Testis (tissue), 3 donors: ENCODE results near the gene PLEKHA8. TPM values are rescaled to one million over a fixed set of nuclear protein-coding genes. Genes with fewer than 3 reads are reported as not detected.

Source experiments
- DNase-seq: peaks from one replicate; pipeline ENCODE4 v3.0.0-alpha.2; 2019
- H3K27ac ChIP-seq, 2 donors: fragments of 200-600 bp; sonication (generic); one replicate each; pipeline ENCODE4 v1.5.1; 2019
- H3K27me3 ChIP-seq: fragments of 200-600 bp; sonication (generic); one replicate; pipeline ENCODE4 v1.5.1; 2019
- H3K36me3 ChIP-seq: fragments of 200-600 bp; sonication (generic); one replicate; pipeline ENCODE4 v1.5.1; 2017; ENCODE audit warnings: low read depth; ENCODE audit errors: missing control alignments
- H3K4me1 ChIP-seq: fragments of 200-600 bp; sonication (generic); one replicate; pipeline ENCODE4 v1.5.1; 2019
- H3K4me3 ChIP-seq, 2 donors: fragments of 200-600 bp; sonication (generic); one replicate each; pipeline ENCODE4 v1.5.1; 2017 to 2019
- H3K9me3 ChIP-seq: fragments of 200-600 bp; sonication (generic); one replicate; pipeline ENCODE4 v1.5.1; 2017
- CTCF ChIP-seq, 3 experiments: fragments of 450-650 bp in 2 of 3; fragments of 200-600 bp in 1 of 3; sonication (generic) in 1 of 3; IDR thresholded peaks; one replicate each; pipeline ENCODE4 v1.5.1; 2016 to 2019; ENCODE audit warnings: antibody characterized with exemption in 3 of 3, mild to moderate bottlenecking in 2 of 3, moderate library complexity in 1 of 3
- POLR2A ChIP-seq: fragments of 450-650 bp; IDR thresholded peaks from one replicate; pipeline ENCODE4 v1.6.1; 2017; ENCODE audit warnings: antibody characterized with exemption, mild to moderate bottlenecking, moderate library complexity
- WGBS, 2 donors: methylation state at CpG; one replicate each; pipeline ENCODE4 v1.1.5; 2018; 5-methylcytosine and 5-hydroxymethylcytosine counted together
- intact Hi-C: fragments of 100-400 bp; cut with DNase I; formaldehyde crosslinking; loops from one replicate; pipeline ENCODE4 v1.15.1; 2023; ENCODE audit warnings: low total_unique reads
- polyA plus RNA-seq: library from polyadenylated mRNA; stranded (reverse); fragments of 350-450 nt; fragmentation: Illumina TruSeq; extraction: RNeasy Lipid Tissue Mini Kit (QIAGEN cat#74804); gene quantifications from one replicate; pipeline ENCODE4 v1.2.3, GENCODE V29; 2014; ENCODE audit warnings: low read depth, low replicate concordance; ENCODE audit not compliant: insufficient read depth
- total RNA-seq, 2 donors: library from RNA; depleted of rRNA; stranded (reverse); fragments of >200 nt; gene quantifications; one replicate each; pipeline ENCODE4 v1.2.3, GENCODE V29; 2016

PLEKHA8 gene
- total and polyA plus RNA-seq, 3 donors from 2014 or later, result 7.1 to 14.5 (median 11.0) TPM

- Histone ChIP-seq H3K27me3 (no peaks in the 10 kb centered on the region), H3K27ac (no peak overlapping the region), H3K9me3 (no peaks in the 10 kb centered on the region), H3K36me3 (no peaks in the 10 kb centered on the region), H3K4me3 (no peak overlapping the region), H3K4me1 (no peaks in the 10 kb centered on the region)
- DNase-seq, result no peak
- intact Hi-C loops, result no loop called here
- TF ChIP-seq CTCF (IDR thresholded peaks at IDR 0.05) (no peak), POLR2A (no peak)
- WGBS, 2 donors, result 59 to 74% methylated on average over 1 of the region's 1 CpG
These were observed 75.9 kb downstream of the PLEKHA8 start for GRCh38 chr7:30104157-30104556.

GRCh38 chr7:30112103-30112713, 84.0 kb downstream of the PLEKHA8 start:
- H3K4me1 ChIP-seq, result no peaks in the 10 kb centered on the region
- 82 to 90% methylated on average over 5 of the region's 5 CpGs for WGBS, 2 donors
- intact Hi-C loops, result no loop called here
- no peak overlapping the region for H3K4me3 ChIP-seq
- TF ChIP-seq CTCF (IDR thresholded peaks at IDR 0.05) (no peak), POLR2A (no peak)
- no peaks in the 10 kb centered on the region for H3K9me3 ChIP-seq
- H3K36me3 ChIP-seq, result no peaks in the 10 kb centered on the region
- no peak overlapping the region for H3K27ac ChIP-seq
- H3K27me3 ChIP-seq, result no peaks in the 10 kb centered on the region
- no peak for DNase-seq

- Histone ChIP-seq H3K36me3 (no peaks in the 10 kb centered on the region), H3K27ac (no peak overlapping the region), H3K27me3 (no peaks in the 10 kb centered on the region), H3K4me1 (no peaks in the 10 kb centered on the region), H3K4me3 (no peak overlapping the region), H3K9me3 (no peaks in the 10 kb centered on the region)
- TF ChIP-seq POLR2A, result no peak
- TF ChIP-seq CTCF (IDR thresholded peaks at IDR 0.05), result no peak
- no peak for DNase-seq
- intact Hi-C loops, result no loop called here
These were observed 84.9 kb downstream of the PLEKHA8 start for GRCh38 chr7:30113144-30113543.

GRCh38 chr7:30114536-30115238, 86.5 kb downstream of the PLEKHA8 start:
- intact Hi-C loops, result no loop called here
- no peaks in the 10 kb centered on the region for H3K4me1 ChIP-seq
- H3K36me3 ChIP-seq, result no peaks in the 10 kb centered on the region
- H3K9me3 ChIP-seq, result no peaks in the 10 kb centered on the region
- H3K27ac ChIP-seq, result no peak overlapping the region
- no peak for DNase-seq
- no peak overlapping the region for H3K4me3 ChIP-seq
- H3K27me3 ChIP-seq, result no peaks in the 10 kb centered on the region
- WGBS, 2 donors, result 38 to 43% methylated on average over 3 of the region's 3 CpGs
- TF ChIP-seq CTCF (IDR thresholded peaks at IDR 0.05), result no peak
